ENCODE measurements around the gene HSPA2.

HSPA2 gene

GRCh38 chr14:64540208-64541202 is at the start of gene HSPA2:
HSPA2 (plus strand) TSS chr14:64540741; CDS start chr14:64540850, 109 bp downstream.
- DNase-seq: peak; percentile 99

GRCh38 chr14:64491637-64492036 is 48.9 kb upstream of the HSPA2 start:
- DNase-seq: no peak

GRCh38 chr14:64493455-64493854 is 47.1 kb upstream of the HSPA2 start:
- DNase-seq: no peak

GRCh38 chr14:64495252-64495651 is 45.3 kb upstream of the HSPA2 start:
- DNase-seq: no peak

GRCh38 chr14:64496764-64497163 is 43.8 kb upstream of the HSPA2 start:
- DNase-seq: no peak

- DNase-seq: no peak
Measured at GRCh38 chr14:64500088-64500487, 40.5 kb upstream of the HSPA2 start.

- DNase-seq: no peak
Measured at GRCh38 chr14:64501411-64502171, 39.0 kb upstream of the HSPA2 start.

- DNase-seq: no peak
Measured at GRCh38 chr14:64502456-64502855, 38.1 kb upstream of the HSPA2 start.

GRCh38 chr14:64502887-64503433 is 37.6 kb upstream of the HSPA2 start:
- no peak for DNase-seq

- peak; percentile 96 for DNase-seq
Measured at GRCh38 chr14:64503434-64504309, 36.9 kb upstream of the HSPA2 start, which contains the start of gene ZBTB25. ZBTB25 (minus strand) TSS chr14:64503838; CDS start chr14:64490533, 13,305 bp downstream.

- peak; percentile 93 for DNase-seq
Measured at GRCh38 chr14:64504310-64504896, 36.1 kb upstream of the HSPA2 start, which contains the start of gene ZBTB1. ZBTB1 (plus strand) TSS chr14:64504770; CDS start chr14:64521505, 16,735 bp downstream.

GRCh38 chr14:64504897-64505794 is 35.4 kb upstream of the HSPA2 start:
- peak; percentile 97 for DNase-seq

GRCh38 chr14:64506721-64507120 is 33.8 kb upstream of the HSPA2 start:
- no peak for DNase-seq

- DNase-seq: no peak
Measured at GRCh38 chr14:64507376-64508156, 33.0 kb upstream of the HSPA2 start.

GRCh38 chr14:64508215-64508776 is 32.2 kb upstream of the HSPA2 start:
- no peak for DNase-seq

GRCh38 chr14:64509036-64509435 is 31.5 kb upstream of the HSPA2 start:
- DNase-seq: no peak

- DNase-seq: peak; percentile 89
Measured at GRCh38 chr14:64510825-64511671, 29.5 kb upstream of the HSPA2 start.

- DNase-seq: no peak
Measured at GRCh38 chr14:64513271-64513670, 27.3 kb upstream of the HSPA2 start.

Measured in eye (tissue), 1 donor.